Type B pancreatic cell (in vitro differentiated cells): Measurements from ENCODE around the gene CDC14A. TPM values are rescaled to one million over a fixed set of nuclear protein-coding genes. Genes with fewer than 3 reads are reported as not detected.

Experiments used
- DNase-seq: peaks from one replicate; pipeline ENCODE4 v3.0.0; 2021; ENCODE audit warnings: mixed read lengths; ENCODE audit not compliant: unreplicated experiment; ENCODE audit errors: extremely low spot score
- H3K27ac Mint-ChIP-seq: 2 replicates; pipeline ENCODE4 v1.8.0; 2021; ENCODE audit warnings: mild to moderate bottlenecking, mixed read lengths
- H3K27me3 Mint-ChIP-seq: 2 replicates; pipeline ENCODE4 v1.8.0; 2021; ENCODE audit warnings: mixed read lengths
- H3K36me3 Mint-ChIP-seq: 2 replicates; pipeline ENCODE4 v1.8.0; 2021; ENCODE audit warnings: mixed read lengths
- H3K4me1 Mint-ChIP-seq: one replicate; pipeline ENCODE4 v1.8.0; 2021; ENCODE audit warnings: mixed read lengths; ENCODE audit not compliant: unreplicated experiment
- H3K4me3 Mint-ChIP-seq: 2 replicates; pipeline ENCODE4 v1.8.0; 2021; ENCODE audit warnings: mild to moderate bottlenecking, mixed read lengths
- H3K9me3 Mint-ChIP-seq: 2 replicates; pipeline ENCODE4 v1.8.0; 2021; ENCODE audit warnings: mixed read lengths
- CTCF ChIP-seq: fragments of 200-600 bp; sonication (generic); conservative IDR thresholded peaks from 2 replicates; pipeline ENCODE4 v1.5.0; 2021; ENCODE audit warnings: antibody characterized with exemption, mild to moderate bottlenecking
- total RNA-seq: library from RNA; stranded (reverse); gene quantifications from 2 replicates; pipeline ENCODE4 v1.2.1, GENCODE V29; 2021; ENCODE audit warnings: low replicate concordance

The CDC14A gene
- total RNA-seq, 1 donor from 2014 or later = 11.4 TPM

GRCh38 chr1:100423832-100424337, 71.6 kb downstream of the CDC14A start:
- peaks cover 5% of the 10 kb centered on the region for H3K4me1 Mint-ChIP-seq
- no peak for DNase-seq
- H3K27ac Mint-ChIP-seq = no peak overlapping the region
- H3K27me3 Mint-ChIP-seq = no peaks in the 10 kb centered on the region
- no peaks in the 10 kb centered on the region for H3K9me3 Mint-ChIP-seq
- no peak overlapping the region for H3K4me3 Mint-ChIP-seq
- no peak for TF ChIP-seq CTCF
- no peaks in the 10 kb centered on the region for H3K36me3 Mint-ChIP-seq

- TF ChIP-seq CTCF = no peak
- H3K27ac Mint-ChIP-seq = peak overlapping the region; percentile 41
- no peaks in the 10 kb centered on the region for H3K27me3 Mint-ChIP-seq
- peaks cover 4% of the 10 kb centered on the region for H3K36me3 Mint-ChIP-seq
- no peaks in the 10 kb centered on the region for H3K9me3 Mint-ChIP-seq
- no peak for DNase-seq
- no peak overlapping the region for H3K4me3 Mint-ChIP-seq
- peaks cover 11% of the 10 kb centered on the region for H3K4me1 Mint-ChIP-seq
Measured at GRCh38 chr1:100428160-100428559, 75.9 kb downstream of the CDC14A start.

GRCh38 chr1:100430325-100430756, 78.0 kb downstream of the CDC14A start:
- TF ChIP-seq CTCF = no peak
- no peak for DNase-seq
- Mint-ChIP-seq H3K9me3 (peaks cover 6% of the 10 kb centered on the region), H3K4me3 (no peak overlapping the region), H3K27me3 (no peaks in the 10 kb centered on the region), H3K36me3 (peaks cover 10% of the 10 kb centered on the region), H3K4me1 (peaks cover 18% of the 10 kb centered on the region), H3K27ac (no peak overlapping the region)

- H3K36me3 Mint-ChIP-seq = peaks cover 10% of the 10 kb centered on the region
- TF ChIP-seq CTCF = no peak
- no peaks in the 10 kb centered on the region for H3K27me3 Mint-ChIP-seq
- H3K27ac Mint-ChIP-seq = no peak overlapping the region
- peaks cover 6% of the 10 kb centered on the region for H3K9me3 Mint-ChIP-seq
- no peak for DNase-seq
- no peak overlapping the region for H3K4me3 Mint-ChIP-seq
- H3K4me1 Mint-ChIP-seq = peaks cover 18% of the 10 kb centered on the region
Measured at GRCh38 chr1:100431954-100432353, 79.6 kb downstream of the CDC14A start.

GRCh38 chr1:100433563-100433962, 81.3 kb downstream of the CDC14A start:
- Mint-ChIP-seq H3K27ac (peak overlapping the region; percentile 29), H3K27me3 (no peaks in the 10 kb centered on the region), H3K36me3 (peaks cover 13% of the 10 kb centered on the region), H3K4me3 (peak overlapping the region; percentile 19), H3K4me1 (peaks cover 21% of the 10 kb centered on the region), H3K9me3 (peaks cover 6% of the 10 kb centered on the region)
- no peak for DNase-seq
- no peak for TF ChIP-seq CTCF

- DNase-seq = no peak
- Mint-ChIP-seq H3K9me3 (peaks cover 6% of the 10 kb centered on the region), H3K4me3 (no peak overlapping the region), H3K4me1 (peaks cover 32% of the 10 kb centered on the region), H3K27me3 (no peaks in the 10 kb centered on the region), H3K36me3 (peaks cover 20% of the 10 kb centered on the region), H3K27ac (peak overlapping the region; percentile 67)
- TF ChIP-seq CTCF = no peak
Measured at GRCh38 chr1:100434831-100435230, 82.5 kb downstream of the CDC14A start.
